B cell (primary cell): Measurements from ENCODE around the gene RFX3. TPM values are rescaled to one million over a fixed set of nuclear protein-coding genes. Genes with fewer than 3 reads are reported as not detected.

ENCODE experiments used
- ATAC-seq: fragments of 200-7000 bp; cut with Tn5 transposase; one replicate; pipeline ENCODE4 v1.10.0; 2021; ENCODE audit warnings: low read depth, mild to moderate bottlenecking, moderate number of reproducible peaks, moderate library complexity
- CTCF ChIA-PET: fragments of 350-600 bp; sonication (Branson Sonifier 250); formaldehyde crosslinking; loops from one replicate; lab custom pipeline; 2021; ENCODE audit warnings: antibody characterized with exemption, inconsistent platforms; lab: Charles Lee
- POLR2A ChIA-PET: fragments of 350-600 bp; sonication (Branson Sonifier 250); formaldehyde crosslinking; loops from one replicate; lab custom pipeline; 2021; ENCODE audit warnings: antibody characterized with exemption; lab: Charles Lee
- DNase-seq: peaks from one replicate; pipeline ENCODE4 v3.0.0; 2013
- H2AFZ ChIP-seq: 2 replicates; pipeline ENCODE4 v1.6.1; 2012; ENCODE audit warnings: mild to moderate bottlenecking, low read depth, low read length; ENCODE audit not compliant: insufficient read depth, poor library complexity, severe bottlenecking
- H3K27ac ChIP-seq, 2 donors: 1 replicate in 1 of 2; 2 replicates in 1 of 2; pipeline ENCODE4 v1.5.1; 2012 to 2013; ENCODE audit warnings: low read length in 2 of 2, mild to moderate bottlenecking in 2 of 2, moderate library complexity in 1 of 2
- H3K27me3 ChIP-seq, 4 experiments: fragments of 200-600 bp in 1 of 4; sonication (generic) in 1 of 4; replicated peaks in 1 of 4; 1 replicate in 2 of 4; 2 replicates in 2 of 4; pipeline versions ENCODE4 v1.6.1 to v1.7.0; 2013 to 2016; ENCODE audit warnings: low read length in 3 of 4, mild to moderate bottlenecking in 2 of 4, mixed read lengths in 1 of 4, moderate library complexity in 1 of 4; ENCODE audit not compliant: insufficient read depth in 4 of 4, control insufficient read depth in 3 of 4; ENCODE audit errors: control extremely low read depth in 1 of 4
- H3K36me3 ChIP-seq, 2 experiments: replicated peaks in 1 of 2; 1 replicate in 1 of 2; 2 replicates in 1 of 2; pipeline versions ENCODE4 v1.6.1 to v1.7.1; 2013; ENCODE audit warnings: low read length in 1 of 2; ENCODE audit not compliant: insufficient read depth in 2 of 2, control insufficient read depth in 1 of 2; ENCODE audit errors: control extremely low read depth in 1 of 2, extremely low read depth in 1 of 2
- H3K4me1 ChIP-seq, 2 donors: fragments of 200-600 bp in 1 of 2; sonication (generic) in 1 of 2; 1 replicate in 1 of 2; 2 replicates in 1 of 2; pipeline versions ENCODE4 v1.5.1 to v1.6.1; 2013 to 2017; ENCODE audit warnings: low read length in 2 of 2; ENCODE audit not compliant: control insufficient read depth in 2 of 2, insufficient read depth in 2 of 2
- H3K4me2 ChIP-seq: replicated peaks from 2 replicates; pipeline ENCODE3; 2012; ENCODE audit warnings: mild to moderate bottlenecking, low read depth, low read length; ENCODE audit not compliant: poor library complexity, severe bottlenecking
- H3K4me3 ChIP-seq, 5 experiments: fragments of 200-600 bp in 1 of 5; sonication (generic) in 1 of 5; 1 replicate in 3 of 5; 2 replicates in 2 of 5; pipeline versions ENCODE4 v1.5.1 to v1.7.0; 2011 to 2016; ENCODE audit warnings: low read length in 4 of 5, mild to moderate bottlenecking in 4 of 5, low read depth in 2 of 5, control low read depth in 1 of 5, moderate library complexity in 1 of 5; ENCODE audit not compliant: insufficient read depth in 1 of 5; ENCODE audit errors: control extremely low read depth in 1 of 5, extremely low read depth in 1 of 5
- H3K79me2 ChIP-seq: fragments of 200-600 bp; sonication (generic); one replicate; pipeline ENCODE4 v1.6.0; 2016; ENCODE audit warnings: low read length; ENCODE audit not compliant: control insufficient read depth, insufficient read depth
- H3K9ac ChIP-seq: fragments of 200-600 bp; sonication (generic); 2 replicates; pipeline ENCODE4 v1.6.1; 2017; ENCODE audit warnings: mild to moderate bottlenecking, low read length, moderate library complexity
- H3K9me3 ChIP-seq, 3 donors: one replicate each; pipeline versions ENCODE4 v1.6.1 to v1.7.1; 2013; ENCODE audit warnings: low read length in 2 of 3; ENCODE audit not compliant: control insufficient read depth in 2 of 3, insufficient read depth in 1 of 3; ENCODE audit errors: control extremely low read depth in 1 of 3
- H4K20me1 ChIP-seq: 2 replicates; pipeline ENCODE4 v1.6.0; 2012; ENCODE audit warnings: mild to moderate bottlenecking, low read length; ENCODE audit not compliant: insufficient read depth, control insufficient read depth, poor library complexity, severe bottlenecking
- H3K27ac Mint-ChIP-seq: one replicate; pipeline ENCODE4 v1.8.0; 2021; ENCODE audit warnings: mixed read lengths
- H3K27me3 Mint-ChIP-seq: one replicate; pipeline ENCODE4 v1.8.0; 2021; ENCODE audit warnings: mixed read lengths
- H3K4me1 Mint-ChIP-seq: one replicate; pipeline ENCODE4 v1.8.0; 2021; ENCODE audit warnings: mixed read lengths
- H3K4me3 Mint-ChIP-seq: one replicate; pipeline ENCODE4 v1.8.0; 2021; ENCODE audit warnings: mixed read lengths
- H3K9me3 Mint-ChIP-seq: one replicate; pipeline ENCODE4 v1.8.0; 2022; ENCODE audit warnings: mixed read lengths; ENCODE audit not compliant: insufficient read depth
- EZH2 ChIP-seq: IDR thresholded peaks from 2 replicates; pipeline ENCODE4 v1.6.1; 2012; ENCODE audit warnings: borderline replicate concordance, low read depth, mild to moderate bottlenecking, moderate library complexity, low read length; ENCODE audit not compliant: insufficient read depth, poor library complexity, severe bottlenecking
- WGBS: methylation state at CpG from one replicate; pipeline ENCODE4 v1.1.5; 2013; ENCODE audit warnings: missing lambda C conversion rate; ENCODE audit not compliant: insufficient coverage; 5-methylcytosine and 5-hydroxymethylcytosine counted together
- intact Hi-C: fragments of 100-400 bp; cut with micrococcal nuclease; formaldehyde crosslinking; loops from one replicate; pipeline ENCODE4 v1.10.0; 2022
- polyA plus RNA-seq: library from polyadenylated mRNA; depleted of rRNA; stranded (reverse); fragments of >200 nt; gene quantifications from 2 replicates; pipeline ENCODE4 v1.2.3, GENCODE V29; 2012
- total RNA-seq, 2 donors: library from RNA; stranded (reverse); fragments of 120-200 nt in 1 of 2; gene quantifications; 1 replicate in 1 of 2; 2 replicates in 1 of 2; pipeline versions ENCODE4 v1.2.3 to v1.2.4, GENCODE V29; 2013 to 2022
- TF ChIP-seq, protein P1 (sequence below): fragments of 200-600 bp; IDR thresholded peaks from one replicate; pipeline ENCODE4 v1.8.0; 2022; ENCODE audit warnings: antibody characterized with exemption, mild to moderate bottlenecking

The RFX3 gene
- total and polyA plus RNA-seq, 2 donors (not counting 1 experiment from before 2014, with no cell fraction given), result 6.1 to 39.1 TPM

- ATAC-seq, result no peak
- ChIA-PET POLR2A (no interaction called here), CTCF (interaction anchor here (12.5 kb wide), 1 partner anchor 204 kb away, joined by 187 read pairs; no protein-coding TSS in a partner anchor)
- Mint-ChIP-seq H3K27ac (no peak overlapping the region), H3K9me3 (no peaks in the 10 kb centered on the region), H3K27me3 (no peaks in the 10 kb centered on the region), H3K4me3 (no peak overlapping the region), H3K4me1 (peaks cover 12% of the 10 kb centered on the region)
- Histone ChIP-seq H3K4me3 (no peak overlapping the region), H3K9ac (no peak overlapping the region), H3K27ac (no peak overlapping the region), H3K36me3 (peaks cover 7 to 8% of the 10 kb centered on the region in 2 experiments), H3K4me2 (no peak overlapping the region), H4K20me1 (no peaks in the 10 kb centered on the region), H3K79me2 (no peaks in the 10 kb centered on the region), H2AFZ (no peak overlapping the region), H3K9me3 (no peaks in the 10 kb centered on the region), H3K4me1 (peaks cover 0 to 5% of the 10 kb centered on the region in 2 donors), H3K27me3 (no peaks in the 10 kb centered on the region)
- DNase-seq, result no peak
- TF ChIP-seq, protein P1, sequence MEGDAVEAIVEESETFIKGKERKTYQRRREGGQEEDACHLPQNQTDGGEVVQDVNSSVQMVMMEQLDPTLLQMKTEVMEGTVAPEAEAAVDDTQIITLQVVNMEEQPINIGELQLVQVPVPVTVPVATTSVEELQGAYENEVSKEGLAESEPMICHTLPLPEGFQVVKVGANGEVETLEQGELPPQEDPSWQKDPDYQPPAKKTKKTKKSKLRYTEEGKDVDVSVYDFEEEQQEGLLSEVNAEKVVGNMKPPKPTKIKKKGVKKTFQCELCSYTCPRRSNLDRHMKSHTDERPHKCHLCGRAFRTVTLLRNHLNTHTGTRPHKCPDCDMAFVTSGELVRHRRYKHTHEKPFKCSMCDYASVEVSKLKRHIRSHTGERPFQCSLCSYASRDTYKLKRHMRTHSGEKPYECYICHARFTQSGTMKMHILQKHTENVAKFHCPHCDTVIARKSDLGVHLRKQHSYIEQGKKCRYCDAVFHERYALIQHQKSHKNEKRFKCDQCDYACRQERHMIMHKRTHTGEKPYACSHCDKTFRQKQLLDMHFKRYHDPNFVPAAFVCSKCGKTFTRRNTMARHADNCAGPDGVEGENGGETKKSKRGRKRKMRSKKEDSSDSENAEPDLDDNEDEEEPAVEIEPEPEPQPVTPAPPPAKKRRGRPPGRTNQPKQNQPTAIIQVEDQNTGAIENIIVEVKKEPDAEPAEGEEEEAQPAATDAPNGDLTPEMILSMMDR, result no peak
- TF ChIP-seq EZH2, result no peak
- intact Hi-C loops, result no loop called here
Observed at GRCh38 chr9:3237121-3237520, 288.7 kb downstream of the RFX3 start.

- no peaks in the 10 kb centered on the region for H3K9me3 Mint-ChIP-seq
- intact Hi-C loops, result no loop called here
- Histone ChIP-seq H3K79me2 (no peaks in the 10 kb centered on the region), H3K4me3 (no peak overlapping the region), H3K27me3 (no peaks in the 10 kb centered on the region), H3K9me3 (no peaks in the 10 kb centered on the region), H2AFZ (no peak overlapping the region), H3K27ac (no peak overlapping the region), H3K4me1 (peaks cover 0 to 5% of the 10 kb centered on the region in 2 donors), H3K36me3 (peaks cover 7 to 8% of the 10 kb centered on the region in 2 experiments), H3K9ac (no peak overlapping the region), H4K20me1 (no peaks in the 10 kb centered on the region), H3K4me2 (no peak overlapping the region)
- POLR2A ChIA-PET, result no interaction called here
- CTCF ChIA-PET, result interaction anchor here (12.5 kb wide), 1 partner anchor 205 kb away, joined by 187 read pairs; no protein-coding TSS in a partner anchor
- WGBS, result no CpG with 5 or more reads among the region's 1 CpG
- ATAC-seq (no peak), DNase-seq (no peak)
- H3K27ac Mint-ChIP-seq, result no peak overlapping the region
- TF ChIP-seq, protein P1, result no peak
- TF ChIP-seq EZH2, result no peak
- H3K27me3 Mint-ChIP-seq, result no peaks in the 10 kb centered on the region
- no peak overlapping the region for H3K4me3 Mint-ChIP-seq
- peaks cover 12% of the 10 kb centered on the region for H3K4me1 Mint-ChIP-seq
Observed at GRCh38 chr9:3235497-3235896, 290.3 kb downstream of the RFX3 start.
